Measurements from ENCODE around the gene NRXN2. TPM values are rescaled to one million over a fixed set of nuclear protein-coding genes. Genes with fewer than 3 reads are reported as not detected.
"Not testable (repeated sequence)": the region's sequence is repeated elsewhere in the genome, so short reads cannot be mapped to it uniquely, and the experiment has no call there.

The NRXN2 gene
- total RNA-seq, 1 experiment from 2014 or later = 0.42 TPM

- no peak for DNase-seq (ENCODE audit: low read depth)
Observed at GRCh38 chr11:64608636-64609035, 114.4 kb downstream of the NRXN2 start.

- DNase-seq (ENCODE audit: low read depth) = no peak
Observed at GRCh38 chr11:64608046-64608445, 115.0 kb downstream of the NRXN2 start.

DNA sequence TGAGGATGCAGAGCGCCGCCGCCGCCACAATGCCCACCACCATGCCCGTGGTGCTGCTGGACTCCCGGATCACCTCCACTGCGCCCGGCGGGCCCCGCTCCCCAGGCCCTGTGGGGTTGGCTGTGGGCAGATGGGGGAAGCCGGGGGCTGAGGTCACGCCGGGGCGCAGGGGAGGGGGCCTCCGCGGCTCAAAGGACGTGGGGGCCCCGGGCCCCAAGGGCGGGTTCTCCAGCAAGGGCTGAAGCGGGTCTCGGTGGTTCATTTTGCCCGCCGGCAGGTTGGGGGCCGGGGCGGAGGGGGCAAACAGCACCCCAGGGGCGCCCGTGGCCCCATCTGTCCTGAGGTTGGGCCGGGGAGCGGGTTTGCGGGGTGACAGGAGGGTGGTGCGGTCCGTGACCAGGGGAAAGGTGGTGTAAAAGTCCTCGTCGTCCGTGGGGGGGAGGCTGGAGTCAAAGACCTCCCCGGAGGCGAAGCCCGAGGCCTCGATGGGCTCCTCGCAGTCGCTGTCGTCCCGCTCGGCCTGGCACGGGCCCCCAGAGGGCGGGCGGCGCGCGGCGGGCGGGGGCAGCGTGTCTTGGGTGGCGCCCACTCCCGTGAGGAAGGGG, 115.5 kb downstream of the NRXN2 start:
- DNase-seq (ENCODE audit: low read depth) = no peak

- DNase-seq (ENCODE audit: low read depth) = no peak
Observed at GRCh38 chr11:64606796-64607380, 116.1 kb downstream of the NRXN2 start.

DNA sequence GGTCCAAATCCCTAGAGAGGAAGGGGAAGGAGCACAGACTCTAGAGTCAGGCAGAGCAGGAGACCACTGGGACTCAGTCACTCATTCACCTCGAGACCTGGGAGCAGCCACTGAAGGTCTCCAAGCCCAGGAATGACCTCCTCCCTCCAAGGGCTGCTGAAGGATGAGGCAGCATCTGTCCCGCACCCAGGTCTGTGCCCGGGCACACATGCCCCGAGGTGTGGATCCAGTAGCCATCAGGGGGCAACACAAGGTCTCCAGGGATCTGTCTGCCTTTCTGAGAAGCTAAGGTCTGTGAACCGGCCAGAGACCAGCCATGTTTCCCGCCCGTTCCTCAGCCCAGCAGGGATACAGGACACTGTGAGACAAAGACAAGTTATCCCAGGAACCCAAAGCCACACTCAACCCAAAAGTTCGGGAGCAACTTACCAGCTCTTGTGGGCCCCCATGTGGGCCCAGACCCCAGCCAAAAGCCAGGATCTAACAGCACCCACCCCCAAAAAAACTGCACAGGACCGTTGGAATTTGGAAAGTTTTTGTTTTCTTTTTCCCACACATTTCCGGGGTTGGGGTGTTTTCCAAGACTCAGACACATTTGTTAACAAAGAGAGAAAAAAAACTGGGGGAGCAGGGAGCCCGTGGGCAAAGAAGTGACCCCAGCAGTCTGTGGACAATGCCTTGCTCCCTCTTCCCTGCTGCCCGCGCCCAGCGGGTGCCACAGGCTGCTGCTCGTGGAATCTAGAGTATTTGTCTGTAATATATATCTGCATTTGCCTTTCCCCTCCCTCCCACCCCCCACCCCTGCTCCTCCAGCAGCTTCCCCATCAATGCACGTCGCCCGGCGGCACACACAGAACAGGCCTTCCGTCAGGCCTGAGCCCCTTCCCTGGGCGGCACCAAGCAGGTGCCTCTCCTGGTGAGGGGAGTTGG, 117.1 kb downstream of the NRXN2 start:
- no peak for DNase-seq (ENCODE audit: low read depth)

GRCh38 chr11:64605244-64605560, 117.8 kb downstream of the NRXN2 start:
- DNase-seq (ENCODE audit: low read depth) = no peak

DNA sequence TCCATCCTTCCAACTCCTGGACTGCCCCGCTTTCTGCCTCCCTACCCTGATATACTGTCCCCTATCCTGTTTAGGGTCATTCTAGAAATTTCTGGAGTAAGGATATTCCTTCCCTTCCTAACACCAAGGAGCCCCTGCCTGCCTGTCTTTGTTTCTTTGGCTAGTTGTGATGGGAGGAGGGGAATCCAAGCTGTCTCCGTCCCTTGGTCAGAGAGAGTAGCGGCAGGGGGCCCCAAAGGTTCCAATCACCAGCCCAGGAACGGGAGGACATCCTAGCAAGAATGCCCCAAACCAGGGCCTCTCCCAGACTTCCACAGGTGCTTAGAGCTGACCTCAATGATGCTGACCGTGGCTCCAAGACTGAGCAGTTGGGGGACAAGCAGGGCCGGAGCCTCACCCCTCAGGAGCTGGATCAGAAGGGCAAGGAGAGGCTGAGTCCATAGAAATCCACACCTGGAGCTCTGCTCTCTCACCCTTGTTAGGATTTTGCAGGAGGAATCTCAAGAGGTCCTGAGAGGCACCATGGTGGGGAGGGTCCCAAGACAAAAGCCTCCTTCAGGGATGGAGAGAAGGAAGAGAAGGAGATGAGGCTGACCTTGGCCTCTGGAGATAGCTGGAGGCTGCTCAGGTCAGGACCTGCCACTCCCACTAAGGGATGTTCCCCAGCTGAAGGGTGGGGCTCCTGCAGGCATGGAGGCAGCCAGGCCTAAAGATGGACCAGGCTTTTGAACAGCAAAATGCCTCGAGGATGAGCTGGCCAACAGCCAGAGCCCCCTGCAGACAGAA, 118.3 kb downstream of the NRXN2 start:
- no peak for DNase-seq (ENCODE audit: low read depth)

DNA sequence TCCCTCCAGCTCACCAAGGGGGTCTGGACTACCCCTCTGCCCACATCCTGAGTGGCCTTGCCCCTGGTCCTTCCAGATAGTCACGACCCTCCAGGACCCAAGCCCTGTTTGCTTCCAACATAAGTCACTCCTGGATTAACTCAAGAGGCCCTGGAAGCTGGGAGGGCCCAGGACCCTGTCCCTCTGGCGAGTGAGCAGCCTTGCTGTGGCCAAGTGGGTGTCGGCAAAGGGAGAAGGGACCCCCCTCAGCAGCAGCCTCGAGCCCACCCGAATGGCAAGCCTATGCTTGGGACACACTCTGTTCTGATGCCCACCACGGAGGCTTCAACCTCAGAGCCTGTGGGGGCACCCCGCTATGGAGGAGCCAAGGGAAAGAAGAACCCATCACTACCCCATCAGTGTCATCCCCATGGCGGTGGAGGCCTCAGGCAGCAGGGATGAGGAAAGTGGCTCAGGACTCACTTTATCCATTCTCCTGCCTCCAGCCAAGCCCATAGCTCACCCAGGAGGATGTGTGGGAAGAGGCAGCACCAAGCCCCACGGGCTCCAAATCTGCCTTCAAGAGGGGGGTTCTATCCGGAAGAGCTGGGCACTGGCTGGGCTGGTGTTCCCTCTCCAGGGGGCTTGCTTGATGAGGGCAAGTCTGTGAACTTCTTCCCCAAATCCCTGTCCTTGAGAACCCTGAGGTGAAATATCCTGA, 119.4 kb downstream of the NRXN2 start:
- DNase-seq (ENCODE audit: low read depth) = no peak

- DNase-seq (ENCODE audit: low read depth) = no peak
Observed at GRCh38 chr11:64602466-64603070, 120.4 kb downstream of the NRXN2 start.

DNA sequence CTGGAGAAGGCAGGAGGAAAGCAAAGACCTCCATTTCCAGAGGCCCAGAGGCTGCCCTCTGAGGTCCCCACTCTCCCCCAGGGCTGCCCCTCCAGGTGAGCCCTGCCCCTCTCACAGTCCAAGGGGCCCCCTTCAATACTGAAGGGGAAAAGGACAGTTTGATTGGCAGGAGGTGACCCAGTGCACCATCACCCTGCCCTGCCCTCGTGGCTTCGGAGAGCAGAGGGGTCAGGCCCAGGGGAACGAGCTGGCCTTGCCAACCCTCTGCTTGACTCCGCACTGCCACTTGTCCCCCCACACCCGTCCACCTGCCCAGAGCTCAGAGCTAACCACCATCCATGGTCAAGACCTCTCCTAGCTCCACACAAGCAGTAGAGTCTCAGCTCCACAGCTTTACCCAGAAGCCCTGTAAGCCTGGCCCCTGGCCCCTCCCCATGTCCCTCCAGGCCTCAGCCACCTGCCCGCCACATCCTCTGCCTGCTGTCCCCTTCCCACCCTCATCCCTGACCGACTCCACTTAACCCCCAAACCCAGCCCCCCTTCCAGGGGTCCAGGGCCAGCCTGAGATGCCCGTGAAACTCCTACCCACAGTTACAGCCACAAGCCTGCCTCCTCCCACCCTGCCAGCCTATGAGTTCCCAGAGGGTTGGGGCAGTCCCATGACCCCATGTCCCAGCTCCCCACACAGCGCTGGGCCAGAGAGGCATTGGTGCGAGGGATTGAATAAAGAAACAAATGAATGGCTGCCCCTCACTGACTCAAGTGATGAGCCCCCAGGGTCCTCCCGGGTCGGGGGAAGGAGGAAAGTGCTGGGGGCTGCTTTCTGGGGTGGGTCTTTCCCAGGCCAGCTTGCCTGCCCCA, 121.2 kb downstream of the NRXN2 start:
- DNase-seq (ENCODE audit: low read depth) = no peak

DNA sequence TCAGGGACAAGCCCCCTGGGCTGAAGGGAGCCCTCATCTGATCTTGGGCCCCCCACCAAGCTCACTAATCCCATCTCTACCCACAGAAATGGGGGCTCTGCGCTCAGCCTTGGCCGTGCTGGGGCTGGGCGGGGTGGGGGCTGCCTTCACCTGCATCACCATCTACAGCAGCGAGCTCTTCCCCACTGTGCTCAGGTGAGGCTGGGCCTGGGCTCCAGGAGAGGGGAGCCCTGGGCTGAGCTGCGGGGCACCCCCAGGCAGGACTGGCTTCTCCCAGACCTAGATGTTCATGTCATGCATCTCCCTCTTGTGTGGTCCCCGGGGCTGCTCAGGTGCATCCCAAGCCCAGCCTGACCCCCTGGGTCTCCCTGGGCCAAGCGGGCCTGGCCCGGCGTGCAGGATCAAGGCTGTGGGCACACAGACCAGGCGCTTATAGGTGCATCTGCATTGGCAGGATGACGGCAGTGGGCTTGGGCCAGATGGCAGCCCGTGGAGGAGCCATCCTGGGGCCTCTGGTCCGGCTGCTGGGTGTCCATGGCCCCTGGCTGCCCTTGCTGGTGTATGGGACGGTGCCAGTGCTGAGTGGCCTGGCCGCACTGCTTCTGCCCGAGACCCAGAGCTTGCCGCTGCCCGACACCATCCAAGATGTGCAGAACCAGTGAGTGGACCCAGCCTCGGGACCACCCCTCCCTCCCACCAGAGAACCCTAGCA, 122.6 kb downstream of the NRXN2 start:
- DNase-seq (ENCODE audit: low read depth) = no peak

DNA sequence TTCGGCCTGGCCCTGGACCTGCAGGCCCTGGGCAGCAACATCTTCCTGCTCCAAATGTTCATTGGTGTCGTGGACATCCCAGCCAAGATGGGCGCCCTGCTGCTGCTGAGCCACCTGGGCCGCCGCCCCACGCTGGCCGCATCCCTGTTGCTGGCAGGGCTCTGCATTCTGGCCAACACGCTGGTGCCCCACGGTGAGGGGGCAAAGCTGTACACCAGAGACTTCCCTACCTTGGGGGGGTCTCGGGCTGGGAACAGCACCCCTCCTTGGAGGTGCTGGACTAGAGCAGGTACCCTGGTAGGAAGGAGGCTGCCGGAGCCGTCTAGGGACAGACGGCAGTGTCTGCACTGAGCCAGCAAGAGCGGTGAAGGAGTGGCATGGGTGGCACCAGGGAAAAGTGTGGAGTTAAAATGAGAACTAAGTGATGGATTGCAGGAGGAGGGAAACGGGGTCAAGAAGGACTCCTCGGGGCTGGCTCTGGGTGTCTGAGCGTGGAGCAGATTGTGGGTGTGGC, 123.2 kb downstream of the NRXN2 start:
- DNase-seq (ENCODE audit: low read depth) = no peak

DNA sequence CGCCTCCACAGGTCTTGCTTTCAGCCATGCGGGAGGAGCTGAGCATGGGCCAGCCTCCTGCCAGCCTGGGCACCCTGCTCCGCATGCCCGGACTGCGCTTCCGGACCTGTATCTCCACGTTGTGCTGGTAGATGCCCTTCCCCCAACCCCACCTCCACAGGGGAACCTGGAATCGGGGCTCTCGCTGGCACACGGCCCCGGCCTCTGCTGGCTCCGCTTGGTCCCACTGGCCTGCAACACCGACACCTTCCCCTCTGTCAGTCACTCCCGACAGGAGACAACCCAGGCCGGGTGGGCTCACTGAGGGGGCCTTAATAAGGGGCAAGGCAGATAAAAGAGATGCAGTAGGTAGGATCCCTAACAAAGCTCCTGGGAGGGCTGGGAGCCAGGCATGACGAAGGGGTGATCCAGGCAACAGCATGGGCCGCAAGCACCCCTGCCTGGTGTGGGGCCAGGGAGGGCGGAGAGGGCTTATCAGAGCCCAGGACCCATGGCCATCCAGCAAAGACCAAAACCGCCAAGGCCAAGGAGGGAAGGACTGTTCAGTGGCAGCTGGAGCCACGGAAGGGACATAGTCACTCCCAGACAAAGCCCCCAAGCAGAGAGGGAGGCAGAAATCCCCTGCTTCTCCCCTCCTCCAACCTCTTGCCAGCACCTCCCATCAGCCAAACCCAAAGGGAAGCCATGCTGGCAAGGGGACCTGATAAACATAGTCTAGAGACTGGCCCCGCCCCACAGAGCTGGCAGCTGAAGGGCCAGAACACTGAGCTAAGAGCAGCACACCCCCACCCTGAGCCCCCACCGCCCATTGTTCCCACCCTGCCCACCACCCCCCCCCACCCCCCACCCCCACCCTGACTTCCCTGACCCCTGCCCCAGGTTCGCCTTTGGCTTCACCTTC, 124.0 kb downstream of the NRXN2 start:
- no peak for DNase-seq (ENCODE audit: low read depth)

DNA sequence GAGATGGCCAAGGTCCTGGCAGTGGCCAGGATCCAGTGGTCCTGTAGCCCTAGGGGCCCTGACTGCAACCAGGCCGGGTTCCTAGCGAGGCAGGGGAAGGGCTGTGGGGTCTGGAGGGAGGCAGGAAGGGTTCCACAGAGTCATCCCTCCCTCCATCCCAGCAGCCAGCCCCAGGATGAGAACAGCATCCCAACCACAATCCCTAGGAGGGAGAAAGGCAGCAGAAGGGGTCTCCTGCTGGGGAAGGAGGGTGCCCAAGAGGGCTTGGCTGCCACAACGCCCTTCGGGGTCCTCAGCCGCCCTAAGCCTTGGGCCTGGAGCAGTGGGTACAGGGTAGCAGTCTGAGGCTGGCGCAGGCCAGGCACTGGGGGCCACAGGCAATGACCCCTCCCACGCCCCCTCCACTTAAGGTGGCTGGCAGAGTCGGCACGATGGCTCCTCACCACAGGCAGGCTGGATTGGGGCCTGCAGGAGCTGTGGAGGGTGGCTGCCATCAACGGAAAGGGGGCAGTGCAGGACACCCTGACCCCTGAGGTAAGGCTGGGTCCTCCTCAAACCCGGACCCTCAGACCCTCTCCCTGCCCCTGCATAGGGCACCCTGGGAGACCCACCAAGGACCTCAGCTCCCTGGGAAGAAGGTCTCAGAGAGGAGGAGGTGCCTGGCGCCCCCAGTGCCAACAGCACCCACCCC, 124.7 kb downstream of the NRXN2 start:
- no peak for DNase-seq (ENCODE audit: low read depth)

DNA sequence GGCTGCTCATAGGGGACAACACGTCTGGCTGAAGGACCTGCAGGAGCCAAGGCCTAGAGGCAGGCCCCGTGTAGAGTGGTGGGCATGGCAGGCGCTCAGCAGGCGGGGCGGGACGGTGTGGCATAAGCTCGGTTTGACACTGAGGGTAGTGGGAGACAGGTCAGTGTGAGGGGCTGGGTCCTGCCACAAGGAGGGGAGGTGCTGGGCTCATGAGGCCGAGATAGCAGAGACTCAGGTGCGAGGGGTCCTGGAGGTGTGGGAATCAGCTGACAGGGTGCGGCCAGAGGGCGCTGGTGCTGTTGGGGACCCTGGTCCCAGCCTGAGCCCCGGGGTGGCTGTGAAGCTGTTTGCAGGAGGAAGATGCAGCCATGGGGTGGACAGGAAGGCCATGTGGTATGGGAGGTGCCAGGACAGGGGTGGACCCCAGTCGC, 125.3 kb downstream of the NRXN2 start:
- DNase-seq (ENCODE audit: low read depth) = no peak

DNA sequence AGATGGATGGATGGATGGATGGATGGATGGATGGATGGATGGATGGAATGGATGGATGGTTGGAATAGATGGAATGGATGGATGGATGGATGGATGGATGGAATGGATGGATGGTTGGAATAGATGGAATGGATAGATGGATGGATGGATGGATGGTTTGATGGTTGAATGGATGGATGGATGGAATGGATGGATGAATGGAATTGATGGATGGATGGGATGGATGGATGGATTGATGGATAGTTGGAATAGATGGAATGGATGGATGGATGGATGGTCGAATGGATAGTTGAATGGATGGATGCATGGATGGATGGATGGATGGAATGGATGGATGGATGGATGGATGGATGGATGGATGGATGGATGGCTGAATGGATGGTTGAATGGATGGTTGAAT, 127.1 kb downstream of the NRXN2 start:
- not testable (repeated sequence) for DNase-seq (ENCODE audit: low read depth)

Data from HT1080 (cell line).